ENCODE measurements around the gene SLC25A21. TPM values are rescaled to one million over a fixed set of nuclear protein-coding genes. Genes with fewer than 3 reads are reported as not detected.

Gene SLC25A21
- total RNA-seq, 1 experiment from 2014 or later: 7.1 TPM

- H2AK5ac ChIP-seq (ENCODE audit: insufficient read length, low read length): no peak overlapping the region
- no peak overlapping the region for H2BK15ac ChIP-seq (ENCODE audit: low read depth, low read length)
- H3K56ac ChIP-seq (ENCODE audit: insufficient read length, low read depth, low read length): no peak overlapping the region
- H3K9ac ChIP-seq (ENCODE audit: extremely low read depth, insufficient read length, low read length): no peak overlapping the region
- H4K8ac ChIP-seq (replicated peaks; ENCODE audit: insufficient read length, low read depth, low read length): no peak overlapping the region
- H3K9me3 ChIP-seq (ENCODE audit: control insufficient read depth, low read depth, low read length): no peaks in the 10 kb centered on the region
- H3K4ac ChIP-seq (ENCODE audit: low read depth, low read length): no peak overlapping the region
- no peaks in the 10 kb centered on the region for H3K4me1 ChIP-seq (ENCODE audit: insufficient read depth, low read length)
- no peaks in the 10 kb centered on the region for H3K79me2 ChIP-seq (ENCODE audit: insufficient read depth, low read length)
- no peaks in the 10 kb centered on the region for H4K20me1 ChIP-seq (ENCODE audit: control insufficient read depth, insufficient read depth, insufficient read length)
- H3K14ac ChIP-seq (ENCODE audit: insufficient read depth, low read length): no peak overlapping the region
- H3K27me3 ChIP-seq (ENCODE audit: insufficient read depth, low read length): no peaks in the 10 kb centered on the region
- H3K23me2 ChIP-seq (ENCODE audit: insufficient read length, low read depth, low read length, poor library complexity, severe bottlenecking): no peaks in the 10 kb centered on the region
- peaks cover 3 to 13% (median 5%) of the 10 kb centered on the region in 3 experiments; a peak in 5 of 7 replicates for H3K36me3 Mint-ChIP-seq (ENCODE audit: insufficient read depth in 1 of 3, low read depth in 3 of 3)
- no peak overlapping the region for H3K27ac ChIP-seq (ENCODE audit: insufficient read length, low read depth, low read length)
- H3K23ac ChIP-seq (ENCODE audit: insufficient read length, low read depth, low read length): no peak overlapping the region
- no peak for TF ChIP-seq CTCF (conservative IDR thresholded peaks at IDR 0.05)
- WGBS (ENCODE audit: extremely low coverage, insufficient read length, low lambda C conversion rate): no CpG with 5 or more reads among the region's 3 CpGs
- no peak overlapping the region for H3K27ac Mint-ChIP-seq
- H3K9me3 Mint-ChIP-seq: peaks cover 3 to 5% of the 10 kb centered on the region in 2 experiments; a peak in 3 of 5 replicates
- H4K91ac ChIP-seq (ENCODE audit: insufficient read length, low read depth, low read length): no peak overlapping the region
- peaks cover 2 to 11% of the 10 kb centered on the region in 2 experiments for H3K4me1 Mint-ChIP-seq
- no peak overlapping the region for H3K4me3 Mint-ChIP-seq
- no peak overlapping the region for H3T11ph ChIP-seq (ENCODE audit: low read length)
- no peak overlapping the region for H2BK12ac ChIP-seq (ENCODE audit: insufficient read length, low read depth, low read length)
- no peak overlapping the region for H3K18ac ChIP-seq (ENCODE audit: insufficient read length, low read depth, low read length)
- no peak overlapping the region for H2BK20ac ChIP-seq (ENCODE audit: low read depth, low read length, poor library complexity, severe bottlenecking)
- H4K5ac ChIP-seq (ENCODE audit: insufficient read length, low read depth, low read length): no peak overlapping the region
- no peaks in the 10 kb centered on the region for H3K27me3 Mint-ChIP-seq (ENCODE audit: low read depth)
- no peak for DNase-seq
- no peaks in the 10 kb centered on the region for H3K79me1 ChIP-seq (ENCODE audit: insufficient read depth, low read depth, low read length, poor library complexity, severe bottlenecking)
- no peak overlapping the region for H2BK120ac ChIP-seq (ENCODE audit: low read depth, low read length, poor library complexity, severe bottlenecking)
- H2AFZ ChIP-seq (ENCODE audit: low read length): no peak overlapping the region
- H3K4me2 ChIP-seq (ENCODE audit: insufficient read depth, insufficient read length, low read length): no peak overlapping the region
- no peak overlapping the region for H2BK5ac ChIP-seq (ENCODE audit: insufficient read length, low read length)
These were observed 57.8 kb downstream of the SLC25A21 start for GRCh38 chr14:37114559-37114958.

Data from H9 (cell line).